ENCODE data around the gene TCERG1.

TCERG1 gene

DNA sequence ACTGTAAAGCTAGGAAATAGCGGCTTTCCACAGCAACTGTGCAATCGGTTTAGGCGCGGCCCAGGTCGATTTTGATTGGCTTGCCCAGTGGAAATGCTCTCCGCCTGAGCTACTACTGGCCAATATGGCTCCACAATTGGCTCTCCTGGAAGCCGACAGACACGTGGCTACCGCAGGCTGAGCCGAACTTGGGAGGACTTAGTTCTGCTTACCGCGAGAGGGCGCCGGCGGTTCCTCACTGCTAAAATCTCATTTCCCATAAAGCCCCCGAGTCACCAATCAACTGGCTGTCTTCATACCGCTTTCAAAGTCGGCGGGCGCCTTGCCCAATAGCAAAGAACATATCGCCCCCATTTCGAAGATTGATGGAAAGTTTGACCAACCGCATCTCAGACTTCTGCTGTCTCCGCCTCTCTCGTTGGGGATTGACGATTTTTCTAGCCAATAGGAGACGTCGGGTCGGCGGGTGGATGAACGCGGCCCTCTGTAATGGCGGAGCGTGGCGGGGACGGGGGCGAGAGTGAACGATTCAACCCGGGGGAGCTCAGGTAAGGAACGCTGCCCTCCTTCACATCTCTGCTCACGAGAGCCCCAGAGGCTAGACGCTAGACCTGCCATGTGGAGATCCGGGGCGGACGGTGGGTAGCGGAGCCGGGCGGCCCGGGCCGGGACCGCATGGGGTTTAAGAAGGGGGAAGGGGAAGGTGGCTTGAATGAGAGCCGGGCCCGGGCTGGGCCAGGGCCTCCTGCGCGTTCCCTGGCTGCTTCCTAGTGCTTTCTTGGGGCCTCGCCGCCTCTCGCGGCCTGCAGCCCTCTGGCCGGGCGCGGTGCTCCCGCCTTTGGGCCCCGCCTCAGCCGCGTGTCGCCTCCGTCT lies at the start of gene TCERG1:
TCERG1 (plus strand) TSS at position 473 of the 873 bp plus-strand sequence; CDS start at position 490, 17 bp downstream.
- DNase-seq, result peak; percentile 99

DNA sequence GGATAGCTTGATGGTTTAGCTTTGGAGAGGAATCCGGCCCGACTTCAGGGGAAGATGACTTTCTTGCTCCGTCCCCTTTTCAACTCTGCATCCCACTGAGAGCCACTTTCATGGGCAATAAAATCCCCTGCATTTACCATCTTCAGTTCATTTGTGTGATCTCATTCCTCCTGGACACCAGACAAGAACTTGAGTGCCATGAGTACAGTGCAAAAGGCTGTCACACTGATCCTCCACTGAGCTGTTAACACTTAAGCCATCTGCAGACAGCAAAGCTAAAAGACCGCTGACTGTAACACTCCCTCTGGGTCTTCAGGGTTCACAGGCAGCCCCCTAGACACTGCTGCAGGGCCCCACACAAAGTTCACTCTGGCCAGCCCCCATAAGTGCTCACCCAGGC lies 48.3 kb upstream of the TCERG1 start:
- no peak for DNase-seq

DNA sequence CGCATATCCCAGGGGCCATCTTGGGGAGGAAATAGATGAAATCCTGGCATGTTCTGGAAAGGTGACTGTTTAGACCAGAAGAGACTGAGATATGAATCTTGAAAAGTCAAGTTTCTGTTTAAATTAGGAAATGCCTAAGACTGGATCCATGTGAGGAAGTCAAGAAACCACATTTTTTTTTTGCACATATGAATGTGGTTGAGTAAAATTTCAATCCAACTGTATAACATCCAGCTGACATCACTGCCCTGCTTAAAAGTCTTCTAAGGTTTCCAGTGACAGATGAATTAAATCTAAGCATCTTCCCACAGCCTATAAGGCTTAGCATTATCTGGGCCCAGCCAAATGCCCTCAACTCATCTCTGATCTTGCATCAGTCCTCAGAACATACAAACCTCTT lies 47.7 kb upstream of the TCERG1 start:
- DNase-seq, result peak; percentile 64 to 66

DNA sequence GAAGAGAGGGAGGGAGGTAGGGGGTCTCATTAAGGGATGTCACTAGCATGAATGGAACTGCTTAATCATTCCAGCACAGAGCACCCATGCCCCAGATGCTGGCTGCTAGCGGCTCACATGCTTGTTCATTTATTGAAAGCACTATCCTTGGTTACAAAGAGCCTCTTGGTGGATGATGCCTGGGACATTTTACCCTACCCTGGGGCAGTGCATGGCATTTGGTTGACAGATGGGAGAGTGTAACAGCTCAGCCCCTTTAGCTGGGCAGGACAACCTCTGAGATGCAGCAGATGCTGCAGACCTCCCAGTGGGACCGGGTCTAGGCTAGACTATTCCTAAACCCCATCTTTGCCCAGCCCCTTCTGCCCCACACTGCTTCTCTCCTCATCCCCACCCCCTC lies 46.9 kb upstream of the TCERG1 start:
- DNase-seq, result no peak

DNA sequence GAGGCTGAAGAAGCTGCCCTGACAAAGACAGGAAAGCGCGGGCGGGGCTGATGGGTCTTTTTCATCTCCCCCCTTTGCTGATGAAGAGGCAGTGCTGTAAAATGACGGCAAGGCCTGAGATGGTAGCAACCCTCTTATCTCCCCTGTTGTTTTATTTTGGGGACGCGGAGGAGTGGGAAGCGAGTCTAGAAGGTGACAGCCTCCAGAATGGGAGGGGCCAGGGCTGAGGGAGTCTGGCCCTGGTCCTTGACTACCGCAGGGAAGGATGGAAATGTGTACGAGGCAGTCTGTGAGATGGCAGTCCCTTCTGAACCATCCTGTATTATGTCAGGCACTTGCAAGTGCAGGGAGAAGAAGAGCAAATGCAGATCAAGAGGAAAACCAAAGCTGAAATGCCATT lies 46.1 kb upstream of the TCERG1 start:
- no peak for DNase-seq

DNA sequence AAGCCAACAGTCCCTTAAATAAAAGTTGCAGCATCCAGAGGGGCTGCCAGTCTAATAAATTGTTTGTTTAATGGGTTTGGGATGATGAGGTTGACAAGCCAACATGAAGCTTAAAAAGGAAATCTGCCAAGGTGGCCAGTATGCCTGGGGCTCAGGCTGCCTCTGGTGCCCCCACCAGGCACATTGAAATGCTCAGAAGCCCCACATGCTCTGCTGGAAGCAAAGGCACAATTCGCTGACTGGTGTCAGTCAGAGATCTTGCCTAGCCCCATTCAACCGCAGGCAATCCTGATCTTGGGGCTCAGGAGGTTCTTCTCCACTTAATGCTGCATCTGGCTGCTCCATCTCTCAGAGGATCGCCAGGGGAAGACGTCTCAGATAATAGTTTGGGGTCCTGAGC lies 44.2 kb upstream of the TCERG1 start:
- no peak for DNase-seq

DNA sequence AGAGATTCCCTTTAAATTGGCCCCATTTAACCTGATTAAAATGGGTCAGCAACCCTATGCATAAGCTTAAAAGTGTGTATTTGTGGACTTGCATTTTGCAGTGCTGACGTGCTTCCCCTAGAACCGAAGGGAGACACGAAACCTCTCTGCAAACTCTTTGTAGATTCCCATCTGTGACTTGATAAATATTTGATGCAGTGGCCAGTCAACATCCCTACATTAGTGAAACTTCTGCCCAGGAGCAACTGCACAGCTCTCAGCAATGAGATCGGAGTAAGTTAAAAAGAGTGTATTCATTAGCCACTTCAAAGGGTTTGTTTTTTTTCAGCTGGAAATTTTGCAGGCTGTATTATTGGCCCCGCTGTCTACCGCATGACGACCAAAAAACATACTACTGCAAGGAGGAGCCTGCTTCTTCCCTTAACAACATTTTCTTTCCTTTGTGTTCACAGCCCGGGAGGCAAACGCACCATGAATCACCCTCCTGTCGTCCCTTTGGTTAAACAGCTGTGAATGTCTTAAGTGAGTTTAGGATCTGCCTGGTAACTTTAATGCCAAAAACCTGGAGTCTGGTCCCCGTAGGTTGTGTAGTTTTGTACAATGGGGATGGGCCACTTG lies 38.0 kb upstream of the TCERG1 start:
- no peak for DNase-seq

DNA sequence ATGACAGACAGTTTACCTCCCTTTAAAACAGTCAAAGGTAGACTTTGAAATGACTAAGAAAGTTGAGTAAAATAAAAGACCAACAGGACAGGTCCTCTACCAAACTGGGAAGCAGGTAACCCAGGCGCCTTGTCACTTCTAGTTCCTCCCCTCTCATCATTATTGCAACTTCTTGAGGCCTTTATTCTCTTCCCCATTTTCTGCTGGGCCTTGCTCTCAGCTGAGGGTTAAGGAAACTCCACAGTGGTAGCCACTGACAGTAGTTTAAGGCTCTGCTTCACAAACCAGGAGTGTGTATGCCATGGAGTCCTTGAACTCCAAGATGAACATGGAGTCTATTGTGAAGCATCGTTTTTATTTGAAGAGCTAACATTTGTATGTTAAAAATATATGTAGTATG lies 36.9 kb upstream of the TCERG1 start:
- peak; percentile 14 to 16 for DNase-seq

DNA sequence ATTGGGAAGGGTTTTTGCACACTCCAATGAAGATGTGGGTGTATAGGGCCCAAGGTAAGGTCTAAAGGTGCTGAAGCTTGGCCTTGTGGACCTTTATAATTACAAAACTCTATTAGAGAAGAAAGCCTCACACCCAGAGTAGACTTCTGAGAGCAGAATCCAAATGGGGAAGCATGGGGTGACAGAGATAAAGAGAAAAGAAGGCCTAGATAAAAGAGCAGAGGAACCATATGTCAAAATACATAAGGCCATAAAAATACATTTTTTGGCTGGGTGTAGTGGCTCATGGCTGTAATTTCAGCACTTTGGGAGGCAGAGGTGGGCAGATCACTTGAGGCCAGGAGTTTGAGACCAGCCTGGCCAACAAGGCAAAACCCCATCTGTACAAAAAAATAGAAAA lies 27.4 kb upstream of the TCERG1 start:
- DNase-seq, result no peak

DNA sequence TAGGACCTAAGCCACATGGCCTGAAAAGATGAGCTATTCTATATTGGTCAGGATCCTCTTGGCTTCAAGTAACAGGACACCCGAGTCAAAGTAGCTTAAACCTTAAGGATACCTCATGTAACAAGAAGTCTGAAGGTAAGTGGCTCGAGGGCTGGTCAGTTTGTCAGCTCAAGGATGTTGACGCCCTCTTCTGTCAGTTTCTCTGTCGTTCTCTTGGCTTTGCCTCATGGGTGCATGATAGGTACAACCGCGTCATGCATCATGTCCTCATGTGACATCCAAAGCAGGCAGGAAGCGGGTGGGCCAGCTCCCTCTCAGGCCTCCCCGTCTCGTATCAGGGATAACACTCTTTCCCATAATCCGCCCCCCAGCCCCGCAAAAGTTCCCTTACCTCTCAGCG lies 22.1 kb upstream of the TCERG1 start:
- no peak for DNase-seq

DNA sequence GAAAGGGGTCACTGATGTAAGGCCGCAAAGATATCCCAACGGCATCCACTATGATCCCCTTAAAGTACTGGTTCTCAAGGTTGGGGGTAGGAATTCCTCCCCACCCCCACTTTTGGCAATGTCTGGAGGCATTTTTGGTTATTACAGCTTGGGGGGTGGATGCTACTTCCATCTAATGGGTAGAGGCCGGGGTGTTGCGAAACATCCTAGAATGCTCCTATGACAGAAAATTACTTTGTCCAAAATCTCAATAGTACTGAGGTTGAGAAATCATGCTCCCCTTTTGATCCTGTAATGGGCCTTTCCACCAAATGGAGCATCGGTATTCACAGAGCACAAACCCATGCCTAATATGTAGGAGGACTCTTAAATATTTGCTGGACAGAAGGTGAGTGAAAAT lies 20.8 kb upstream of the TCERG1 start:
- no peak for DNase-seq

DNA sequence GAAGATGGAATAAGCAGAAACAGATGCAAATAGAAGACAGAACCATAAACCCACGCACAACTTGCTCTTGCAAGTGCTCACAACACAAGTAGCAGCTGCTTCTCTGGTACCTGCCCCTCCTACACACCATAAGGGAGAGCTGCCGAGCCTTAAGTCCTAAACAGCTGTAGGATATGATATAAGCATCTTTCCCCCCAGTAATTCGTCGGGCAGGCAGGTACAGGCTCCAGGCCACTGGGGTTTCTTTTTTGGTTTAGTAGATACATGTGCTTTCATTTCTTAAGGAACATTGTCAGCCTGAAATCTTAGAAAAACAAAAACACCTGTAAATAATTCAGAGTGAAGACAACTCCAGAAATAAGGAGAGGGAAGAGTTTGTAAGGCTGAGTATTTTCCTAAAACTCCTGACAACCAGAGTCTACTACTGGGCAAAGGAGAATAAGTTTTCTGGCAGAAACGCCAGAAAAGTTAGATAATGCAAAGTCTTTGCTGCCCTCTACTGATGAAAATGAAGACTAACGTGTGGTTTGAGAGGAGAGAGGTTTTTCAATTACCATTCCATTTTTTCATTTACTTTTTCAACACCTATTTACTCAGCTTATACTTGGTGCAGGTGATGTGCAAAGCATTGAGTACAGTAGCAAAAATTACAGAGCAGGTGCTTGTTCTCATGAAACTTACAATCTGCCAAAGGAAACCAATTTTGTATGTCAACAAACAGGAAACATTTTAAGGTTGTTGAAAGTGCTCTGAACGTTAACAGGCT lies 20.1 kb upstream of the TCERG1 start:
- peak; percentile 83 to 89 for DNase-seq

DNA sequence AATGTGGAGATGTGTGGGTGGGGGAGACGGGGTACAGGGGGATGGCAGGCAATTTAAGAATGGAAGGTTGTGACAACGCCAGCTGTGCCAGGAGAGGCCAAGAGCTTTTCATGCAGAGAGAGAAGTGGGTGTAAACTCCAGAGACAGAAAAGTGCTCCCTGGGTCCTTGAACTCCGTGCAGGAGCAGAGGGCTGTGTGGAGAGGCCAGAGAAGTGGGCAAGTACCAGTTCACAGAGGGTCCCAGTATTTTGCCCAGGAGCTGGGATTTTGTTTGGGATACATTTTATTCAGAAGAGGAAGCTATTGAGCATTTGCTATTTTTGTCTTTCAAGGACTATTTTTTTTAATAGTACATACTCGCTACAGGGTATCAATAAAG lies 19.5 kb upstream of the TCERG1 start:
- DNase-seq, result no peak

DNA sequence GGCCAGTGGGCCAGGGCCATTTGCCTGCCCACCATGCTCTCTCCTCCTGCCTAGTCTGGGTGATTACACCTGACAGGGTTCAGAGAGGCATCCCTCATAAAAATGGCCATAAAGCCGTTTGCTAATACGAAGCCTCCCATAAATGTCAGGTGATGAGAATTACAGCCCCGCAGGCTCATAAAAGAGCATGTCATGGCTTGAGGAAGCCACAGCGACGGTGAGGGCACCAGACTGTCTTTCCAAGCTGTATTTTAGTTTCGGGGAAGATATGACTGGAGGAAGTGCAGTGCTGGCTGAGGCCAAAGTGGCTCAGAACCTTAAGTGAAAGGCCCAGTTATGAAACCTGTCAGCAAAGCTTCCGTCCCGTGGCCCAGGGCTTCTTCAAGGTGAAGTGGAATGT lies 18.5 kb upstream of the TCERG1 start:
- DNase-seq, result no peak

DNA sequence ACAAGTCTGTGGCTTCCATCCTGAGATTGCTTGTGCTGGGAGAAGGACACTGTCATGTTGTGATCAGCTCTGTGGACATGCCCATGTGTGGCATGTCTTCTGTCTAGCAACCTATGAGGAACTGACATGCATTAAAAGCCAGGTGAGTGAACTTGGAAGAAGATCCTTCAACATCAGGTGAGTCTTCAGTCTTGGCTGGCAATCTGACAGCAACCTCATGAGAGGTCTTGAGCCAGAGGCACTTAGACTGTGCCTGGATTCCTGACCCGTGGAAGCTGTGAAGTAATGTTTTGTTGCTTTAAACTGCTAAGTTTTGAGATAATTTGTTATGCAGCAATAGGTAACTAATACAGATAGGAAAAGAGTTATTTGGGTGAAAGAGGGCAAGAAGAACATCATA lies 6.8 kb upstream of the TCERG1 start:
- DNase-seq, result no peak

DNA sequence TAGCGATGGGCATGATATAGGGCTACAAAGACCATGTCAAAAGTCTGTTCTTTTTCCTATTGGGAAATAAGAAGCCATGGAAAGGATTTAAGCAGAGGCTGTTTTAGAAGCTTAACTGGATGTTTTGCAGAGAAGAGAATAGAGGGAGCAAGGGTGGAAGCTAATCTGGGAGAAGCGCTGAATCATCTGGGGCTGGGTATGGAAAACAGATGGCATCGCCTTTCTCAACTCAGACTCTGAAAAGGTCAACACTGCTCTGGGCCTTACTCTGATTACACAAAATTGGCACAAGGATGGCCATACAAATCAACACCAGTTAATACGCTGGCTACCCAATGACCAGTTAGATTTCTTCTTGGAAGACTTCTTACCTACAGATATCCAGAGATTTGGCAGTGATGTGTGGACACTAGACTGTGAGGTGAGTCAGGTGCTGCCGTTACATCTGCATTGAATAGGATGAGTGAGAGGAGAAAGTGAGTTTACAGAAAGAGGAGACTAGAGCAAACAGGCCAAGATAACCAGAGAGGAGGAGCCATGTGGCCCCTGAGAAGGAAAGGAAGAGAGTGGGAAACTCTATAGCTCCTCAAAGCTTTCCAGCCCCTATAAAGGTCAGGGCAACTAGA lies 6.2 kb upstream of the TCERG1 start:
- no peak for DNase-seq

DNA sequence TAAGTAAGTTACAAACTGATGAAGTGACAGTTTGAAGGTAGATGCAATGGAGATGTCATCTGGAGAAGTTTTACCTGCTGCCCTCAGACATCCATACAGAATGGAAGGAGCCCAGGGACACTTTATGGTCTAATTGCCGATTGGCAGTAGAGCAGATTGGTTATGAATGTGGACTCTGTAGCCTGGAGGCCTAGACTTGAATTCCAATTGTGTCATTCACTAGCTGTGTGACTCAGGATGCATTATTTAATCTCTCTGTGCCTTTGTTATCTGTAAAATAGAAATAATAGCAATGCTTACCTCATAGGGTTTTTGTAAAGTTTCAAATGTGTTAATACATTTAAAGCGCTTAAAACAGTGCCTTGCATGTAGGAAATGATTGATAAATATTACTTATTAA lies 5.2 kb upstream of the TCERG1 start:
- no peak for DNase-seq

DNA sequence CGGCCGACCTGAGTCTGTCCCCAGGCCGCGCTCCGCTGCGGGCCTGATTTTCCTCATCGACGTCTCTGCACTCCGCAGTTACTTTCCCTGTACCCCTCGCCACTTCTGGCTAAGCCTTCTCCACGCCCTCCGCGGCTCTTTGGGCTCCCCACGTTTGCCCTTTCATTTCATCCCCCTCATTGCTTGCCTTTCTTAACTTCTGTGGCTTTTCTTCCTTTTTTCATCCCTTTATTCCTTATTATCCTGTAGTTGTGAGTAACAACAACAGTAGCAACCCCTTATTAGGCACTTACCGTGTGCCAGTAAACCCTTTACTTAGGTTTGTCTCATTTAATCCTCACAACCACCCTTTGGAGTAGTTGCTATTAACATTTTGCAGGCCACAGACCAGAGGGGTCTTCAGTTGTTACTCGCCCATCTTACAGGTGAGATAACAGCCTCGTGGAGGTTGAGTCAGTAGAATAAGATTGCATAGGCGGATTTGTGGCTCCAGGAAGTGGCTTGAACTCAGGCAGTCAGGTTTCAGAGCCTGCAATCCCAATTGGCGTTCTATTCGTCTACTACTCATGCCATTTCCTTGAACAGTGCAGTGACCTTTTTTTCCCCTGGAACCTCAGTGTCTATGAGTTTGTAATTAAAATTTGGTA lies 724 bp downstream of the TCERG1 start:
- peak; percentile 36 to 49 for DNase-seq

DNA sequence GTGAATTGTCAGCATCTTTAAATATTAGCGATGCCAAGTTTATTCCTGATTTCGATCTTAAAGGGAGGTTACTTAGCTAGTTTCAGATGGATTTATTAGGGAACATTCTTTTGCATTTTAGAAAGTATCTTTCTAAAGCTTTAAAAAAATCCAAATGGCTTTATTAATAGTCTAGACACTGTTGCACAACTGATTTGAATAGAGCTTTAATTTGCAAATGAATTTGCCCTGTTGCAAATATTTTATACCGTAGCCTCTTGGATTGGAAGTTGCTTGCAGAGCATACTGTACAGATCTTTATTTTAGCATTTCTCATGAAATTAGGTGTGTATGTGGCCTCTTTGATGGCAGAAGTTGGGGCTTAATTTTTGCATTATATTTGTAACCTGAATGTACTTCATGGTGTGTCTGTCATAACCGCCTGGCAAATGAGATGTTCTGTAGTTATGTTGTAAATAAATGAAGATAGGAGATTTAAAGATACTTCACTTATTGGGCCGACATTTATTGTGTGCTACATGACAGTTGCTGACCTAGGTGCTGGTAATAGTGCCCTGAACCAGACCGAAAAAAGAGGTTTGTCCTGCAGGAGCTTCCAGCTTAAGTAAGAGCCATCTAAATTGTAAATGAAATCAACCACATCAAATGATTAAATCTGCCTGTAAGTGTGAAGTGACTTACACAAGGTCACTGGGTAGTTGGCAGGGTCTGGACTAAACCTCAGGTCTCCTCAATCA lies 1.8 kb downstream of the TCERG1 start:
- DNase-seq, result no peak

DNA sequence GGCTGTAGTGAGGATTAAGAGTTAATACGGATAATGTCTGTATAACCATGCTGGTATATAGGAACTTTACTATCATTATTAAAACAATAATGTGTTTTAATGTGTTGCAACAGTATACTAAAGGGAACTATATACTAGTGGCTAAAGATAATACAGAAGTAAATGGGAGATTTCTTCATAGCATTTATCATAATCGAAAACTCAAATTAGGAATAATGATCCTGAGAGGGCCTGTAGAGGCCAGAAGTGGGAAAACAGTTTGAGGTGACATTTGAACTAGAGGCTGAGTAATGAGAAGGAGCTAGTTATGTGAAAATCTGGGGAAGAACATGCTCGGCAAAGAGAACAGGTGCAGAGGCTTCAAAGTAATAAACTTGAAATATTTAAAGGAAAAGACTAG lies 2.9 kb downstream of the TCERG1 start:
- DNase-seq, result no peak

DNA sequence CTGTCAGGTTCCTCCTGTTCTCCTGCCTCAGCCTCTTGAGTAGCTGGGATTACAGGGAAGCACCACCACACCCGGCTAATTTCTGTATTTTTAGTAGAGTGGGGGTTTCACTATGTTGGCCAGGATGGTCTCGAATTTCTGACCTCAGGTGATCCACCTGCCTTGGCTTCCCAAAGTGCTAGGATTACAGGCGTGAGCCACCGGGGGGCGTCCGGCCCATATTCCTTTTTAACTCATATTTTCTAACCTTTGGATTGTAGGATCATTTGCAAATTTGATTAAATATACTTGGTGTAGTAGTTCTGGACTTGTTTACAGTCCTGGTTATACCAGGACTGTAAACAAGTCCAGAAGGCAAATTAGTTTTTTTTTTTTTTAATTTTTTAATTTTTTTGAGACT lies 4.3 kb downstream of the TCERG1 start:
- DNase-seq, result peak in 1 of 2 experiments; percentile 20

DNA sequence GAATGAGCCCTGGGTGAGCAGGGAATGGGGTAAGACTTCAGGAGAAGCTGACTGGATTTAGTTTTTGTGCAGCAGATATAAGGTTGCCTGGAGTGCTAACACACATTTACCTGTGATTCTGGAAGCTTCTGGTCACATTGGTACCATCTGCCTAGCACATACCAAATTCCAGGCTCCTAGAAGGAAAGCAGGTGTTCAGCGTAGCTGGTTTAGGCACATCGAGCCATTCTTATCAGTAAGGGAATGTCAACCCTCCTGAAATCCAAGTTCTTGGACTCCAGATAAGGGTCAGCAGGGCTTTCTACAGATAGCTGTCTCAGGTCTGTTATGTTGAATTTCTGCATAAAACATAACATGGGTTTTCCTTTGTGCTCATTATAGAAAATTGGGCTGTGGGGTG lies 10.3 kb downstream of the TCERG1 start:
- no peak for DNase-seq
